8988T (cell line): ENCODE results near the gene GRIN2D.
A peak's percentile ranks its signal among the peaks of the same experiment; 100 is the strongest.

Experiments
- DNase-seq: peaks from one replicate; pipeline ENCODE4 v3.0.0; 2011

GRIN2D gene

DNA sequence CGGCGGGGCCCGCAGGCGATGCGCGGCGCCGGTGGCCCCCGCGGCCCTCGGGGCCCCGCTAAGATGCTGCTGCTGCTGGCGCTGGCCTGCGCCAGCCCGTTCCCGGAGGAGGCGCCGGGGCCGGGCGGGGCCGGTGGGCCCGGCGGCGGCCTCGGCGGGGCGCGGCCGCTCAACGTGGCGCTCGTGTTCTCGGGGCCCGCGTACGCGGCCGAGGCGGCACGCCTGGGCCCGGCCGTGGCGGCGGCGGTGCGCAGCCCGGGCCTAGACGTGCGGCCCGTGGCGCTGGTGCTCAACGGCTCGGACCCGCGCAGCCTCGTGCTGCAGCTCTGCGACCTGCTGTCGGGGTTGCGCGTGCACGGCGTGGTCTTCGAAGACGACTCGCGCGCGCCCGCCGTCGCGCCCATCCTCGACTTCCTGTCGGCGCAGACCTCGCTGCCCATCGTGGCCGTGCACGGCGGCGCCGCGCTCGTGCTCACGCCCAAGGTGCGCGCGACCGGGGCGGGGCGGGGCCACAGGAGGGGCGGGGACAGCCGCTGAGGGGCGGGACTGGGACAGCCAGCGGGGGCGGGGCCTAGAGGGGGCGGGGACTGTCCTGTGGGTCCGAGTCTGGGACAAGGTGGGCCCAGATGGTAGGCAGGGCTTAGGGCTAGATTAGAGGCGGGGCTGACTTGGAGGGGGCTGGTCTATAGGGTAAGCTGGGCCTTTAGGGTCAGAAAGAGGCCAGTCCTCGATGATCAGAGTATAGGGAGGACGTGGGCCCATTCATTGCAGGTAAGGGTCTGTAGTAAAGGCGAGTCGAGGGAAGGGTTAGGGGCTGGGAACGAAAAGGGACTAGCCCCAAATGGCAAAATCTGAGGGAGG, 5.1 kb downstream of the GRIN2D start:
- peak; percentile 96 for DNase-seq

- DNase-seq, result peak; percentile 62
Measured at GRCh38 chr19:48400018-48400742, 6.7 kb downstream of the GRIN2D start.

DNA sequence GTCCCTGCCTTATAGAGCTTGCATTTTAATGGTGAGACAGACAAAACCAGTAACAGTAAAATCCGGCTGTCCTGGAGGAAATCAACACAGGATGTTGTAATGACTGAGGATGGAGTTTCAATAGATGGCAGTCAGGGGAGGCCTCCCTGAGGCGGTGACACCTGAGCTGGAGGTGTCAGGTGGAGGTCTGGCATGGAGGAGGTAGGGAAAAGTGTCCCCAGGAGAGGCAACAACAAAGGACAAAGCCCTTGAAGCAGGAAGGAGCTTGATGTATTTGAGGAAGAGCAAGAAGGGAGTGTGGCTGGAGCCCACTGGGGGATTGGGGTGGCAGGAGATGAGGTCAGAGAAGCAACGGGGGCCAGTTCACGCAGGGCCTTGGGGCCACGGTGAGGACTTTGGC, 7.8 kb downstream of the GRIN2D start:
- DNase-seq, result no peak

DNA sequence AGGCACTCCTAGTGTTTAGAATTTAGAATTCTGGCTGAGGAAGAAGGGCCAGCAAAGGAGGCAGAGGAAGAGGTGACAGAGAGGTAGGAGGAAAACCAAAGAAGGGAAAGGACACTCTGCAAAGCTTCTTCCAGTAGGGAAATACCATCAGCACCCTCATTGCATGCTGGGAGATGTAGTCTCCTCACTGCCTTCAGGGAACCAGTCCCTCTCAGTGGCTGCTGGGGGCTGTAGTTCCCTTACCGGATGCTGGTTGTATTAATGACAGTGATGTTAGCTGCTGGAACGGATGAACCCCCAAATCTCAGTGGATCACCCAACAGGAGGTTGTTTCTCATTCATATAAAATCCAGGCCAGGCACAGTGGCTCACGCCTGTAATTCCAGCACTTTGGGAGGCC, 10.1 kb downstream of the GRIN2D start:
- peak; percentile 59 for DNase-seq

GRCh38 chr19:48405010-48405659, 11.7 kb downstream of the GRIN2D start:
- DNase-seq, result no peak

GRCh38 chr19:48405850-48406249, 12.4 kb downstream of the GRIN2D start:
- no peak for DNase-seq

DNA sequence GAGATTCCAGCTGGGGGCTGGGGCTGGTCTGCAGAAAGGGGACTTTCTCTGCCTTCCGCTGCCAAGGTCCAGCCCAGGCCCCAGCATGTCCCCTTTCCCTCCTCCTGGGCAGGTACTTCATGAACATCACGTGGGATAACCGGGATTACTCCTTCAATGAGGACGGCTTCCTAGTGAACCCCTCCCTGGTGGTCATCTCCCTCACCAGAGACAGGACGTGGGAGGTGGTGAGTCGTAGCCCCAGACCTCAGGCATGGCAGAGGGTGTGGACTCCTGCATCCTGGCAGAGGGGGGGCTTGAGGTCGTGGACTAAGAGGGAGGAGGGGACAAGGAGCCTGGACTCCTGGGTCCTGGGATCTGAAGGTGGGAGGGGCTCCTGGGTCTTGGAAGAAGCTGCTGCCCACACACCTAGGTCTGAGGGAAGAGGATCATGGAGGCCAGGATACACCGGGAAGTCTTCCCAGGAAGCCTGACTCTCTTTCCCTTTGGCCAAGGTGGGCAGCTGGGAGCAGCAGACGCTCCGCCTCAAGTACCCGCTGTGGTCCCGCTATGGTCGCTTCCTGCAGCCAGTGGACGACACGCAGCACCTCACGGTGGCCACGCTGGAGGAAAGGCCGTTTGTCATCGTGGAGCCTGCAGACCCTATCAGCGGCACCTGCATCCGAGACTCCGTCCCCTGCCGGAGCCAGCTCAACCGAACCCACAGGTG, 20.6 kb downstream of the GRIN2D start:
- no peak for DNase-seq

DNA sequence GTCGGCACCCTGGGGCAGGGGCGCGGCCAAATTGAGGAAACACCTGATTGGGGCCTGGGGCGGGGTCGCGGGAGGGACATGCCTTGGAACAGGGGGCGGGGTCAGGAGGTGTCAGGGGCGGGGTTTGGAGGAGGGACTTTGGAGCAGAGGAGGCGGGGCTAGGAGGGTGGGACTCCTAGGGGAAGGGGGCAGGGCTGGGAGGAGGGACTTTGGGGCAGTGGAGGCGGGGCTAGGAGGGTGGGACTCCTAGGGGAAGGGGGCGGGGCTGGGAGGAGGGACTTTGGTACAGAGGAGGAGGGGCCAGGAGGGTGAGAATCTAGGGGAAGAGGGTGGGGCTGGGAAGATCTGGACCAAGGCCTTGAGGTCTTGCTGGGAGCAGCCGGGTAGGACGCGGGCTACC, 21.9 kb downstream of the GRIN2D start:
- DNase-seq, result no peak

GRCh38 chr19:48415806-48416221, 22.3 kb downstream of the GRIN2D start:
- no peak for DNase-seq

DNA sequence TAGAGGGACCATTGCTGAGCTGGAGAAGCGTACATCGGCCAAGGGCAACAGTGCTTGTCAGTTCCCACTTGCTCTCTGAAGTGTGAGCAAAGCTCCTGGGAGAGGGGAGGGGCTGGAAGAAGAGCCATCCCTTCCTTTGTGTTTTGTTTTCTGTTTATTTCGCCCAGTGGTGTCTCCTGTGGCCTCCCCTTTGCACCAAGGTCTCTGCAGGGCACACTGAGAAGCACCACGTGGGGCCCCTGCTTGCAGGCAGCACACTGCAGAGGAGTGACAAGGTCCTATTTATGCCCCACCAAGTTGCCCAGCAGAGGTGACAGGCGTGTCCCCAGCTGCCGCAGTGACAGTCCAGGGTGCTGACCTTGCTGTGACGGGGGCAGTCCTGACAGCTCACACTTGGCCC, 24.0 kb downstream of the GRIN2D start:
- no peak for DNase-seq

GRCh38 chr19:48418317-48419064, 25.0 kb downstream of the GRIN2D start:
- no peak for DNase-seq

DNA sequence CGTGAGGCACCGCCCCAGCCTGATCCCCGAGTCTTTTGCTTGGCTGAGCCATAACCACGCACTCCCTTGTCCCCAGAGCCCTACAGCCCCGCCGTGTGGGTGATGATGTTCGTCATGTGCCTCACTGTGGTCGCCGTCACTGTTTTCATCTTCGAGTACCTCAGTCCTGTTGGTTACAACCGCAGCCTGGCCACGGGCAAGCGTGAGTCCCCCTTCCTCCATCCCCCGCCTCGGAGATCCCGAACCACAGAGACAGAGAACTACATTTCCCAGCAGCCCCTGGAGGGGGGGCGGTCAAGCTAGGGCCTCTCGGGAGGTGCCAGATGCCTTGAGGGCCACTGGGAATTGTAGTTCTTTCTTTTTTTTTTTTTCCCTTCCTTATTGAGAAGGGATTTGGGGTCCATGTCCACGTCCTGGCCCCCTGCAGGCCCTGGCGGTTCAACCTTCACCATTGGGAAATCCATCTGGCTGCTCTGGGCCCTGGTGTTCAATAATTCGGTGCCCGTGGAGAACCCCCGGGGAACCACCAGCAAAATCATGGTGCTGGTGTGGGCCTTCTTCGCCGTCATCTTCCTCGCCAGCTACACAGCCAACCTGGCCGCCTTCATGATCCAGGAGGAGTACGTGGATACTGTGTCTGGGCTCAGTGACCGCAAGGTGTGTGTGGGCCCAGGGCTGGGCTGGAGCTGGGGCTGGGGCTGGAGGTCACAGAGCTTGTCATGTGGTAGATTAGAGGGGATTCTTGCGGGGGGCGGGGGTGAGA, 25.9 kb downstream of the GRIN2D start:
- peak; percentile 51 for DNase-seq

DNA sequence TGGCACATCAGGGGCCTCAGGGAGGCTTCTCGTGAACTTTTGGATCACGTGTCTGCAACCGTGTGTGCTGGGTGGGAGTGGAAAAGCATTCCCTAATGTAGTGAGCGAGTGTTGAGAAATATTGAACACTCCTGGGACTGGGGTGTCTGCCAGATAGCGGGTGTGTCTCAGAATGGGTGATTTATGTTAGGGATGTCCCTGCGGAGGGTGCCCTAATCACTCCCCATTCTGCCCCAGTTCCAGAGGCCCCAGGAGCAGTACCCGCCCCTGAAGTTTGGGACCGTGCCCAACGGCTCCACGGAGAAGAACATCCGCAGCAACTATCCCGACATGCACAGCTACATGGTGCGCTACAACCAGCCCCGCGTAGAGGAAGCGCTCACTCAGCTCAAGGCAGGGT, 28.1 kb downstream of the GRIN2D start:
- no peak for DNase-seq

- DNase-seq, result peak; percentile 51
Measured at GRCh38 chr19:48424694-48425219, 31.3 kb downstream of the GRIN2D start.

- DNase-seq, result no peak
Measured at GRCh38 chr19:48428670-48429069, 35.2 kb downstream of the GRIN2D start.

GRCh38 chr19:48433337-48433736, 39.9 kb downstream of the GRIN2D start:
- DNase-seq, result no peak

- no peak for DNase-seq
Measured at GRCh38 chr19:48436586-48436985, 43.1 kb downstream of the GRIN2D start.

- DNase-seq, result no peak
Measured at GRCh38 chr19:48441360-48442050, 48.0 kb downstream of the GRIN2D start.

- no peak for DNase-seq
Measured at GRCh38 chr19:48442116-48443035, 48.9 kb downstream of the GRIN2D start.
